Measurements from ENCODE around the gene GRIK4.

The GRIK4 gene

DNA sequence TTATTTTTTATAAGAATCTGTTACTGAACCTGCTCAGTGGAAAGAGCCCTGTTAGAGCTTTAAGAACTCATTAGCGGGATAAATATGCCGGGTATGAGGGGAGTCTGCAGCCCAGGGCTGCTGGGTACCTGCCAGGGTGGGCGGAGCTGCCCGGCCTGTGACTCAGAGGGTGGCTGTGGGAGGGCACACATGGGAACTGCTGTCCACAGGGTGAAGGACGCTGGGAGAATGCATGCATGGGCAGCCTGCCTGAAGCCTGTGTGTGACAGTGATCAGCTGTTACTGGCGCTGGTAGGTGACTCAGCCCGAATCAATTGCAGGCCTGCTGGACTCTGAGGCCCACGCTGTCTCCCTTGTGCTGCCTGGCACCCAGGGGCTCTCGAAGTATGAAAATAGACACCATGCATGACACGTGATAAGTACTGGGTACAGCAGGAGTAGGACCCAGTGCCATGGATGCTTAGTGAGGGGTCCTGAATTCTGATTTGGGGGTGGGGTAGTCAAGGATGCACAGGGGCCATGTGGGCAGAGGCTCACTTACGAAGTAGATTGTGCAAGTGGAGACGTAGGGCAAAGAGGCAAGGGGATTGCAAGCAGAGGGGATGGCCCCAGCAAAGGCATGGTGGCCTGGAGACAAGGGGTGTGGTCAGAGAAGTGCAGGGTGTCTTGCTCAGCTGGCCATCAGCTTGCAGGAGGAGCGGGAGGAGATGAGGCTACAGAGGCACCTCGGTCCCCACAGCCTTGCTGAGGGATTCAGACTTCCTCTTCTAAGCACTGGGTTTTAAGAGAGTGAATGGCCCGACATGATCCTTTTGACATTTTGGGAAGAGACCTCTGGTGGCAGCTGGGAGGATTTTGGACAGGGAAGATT, 36.5 kb downstream of the GRIK4 start:
- H3K27me3 ChIP-seq: no peaks in the 10 kb centered on the region

DNA sequence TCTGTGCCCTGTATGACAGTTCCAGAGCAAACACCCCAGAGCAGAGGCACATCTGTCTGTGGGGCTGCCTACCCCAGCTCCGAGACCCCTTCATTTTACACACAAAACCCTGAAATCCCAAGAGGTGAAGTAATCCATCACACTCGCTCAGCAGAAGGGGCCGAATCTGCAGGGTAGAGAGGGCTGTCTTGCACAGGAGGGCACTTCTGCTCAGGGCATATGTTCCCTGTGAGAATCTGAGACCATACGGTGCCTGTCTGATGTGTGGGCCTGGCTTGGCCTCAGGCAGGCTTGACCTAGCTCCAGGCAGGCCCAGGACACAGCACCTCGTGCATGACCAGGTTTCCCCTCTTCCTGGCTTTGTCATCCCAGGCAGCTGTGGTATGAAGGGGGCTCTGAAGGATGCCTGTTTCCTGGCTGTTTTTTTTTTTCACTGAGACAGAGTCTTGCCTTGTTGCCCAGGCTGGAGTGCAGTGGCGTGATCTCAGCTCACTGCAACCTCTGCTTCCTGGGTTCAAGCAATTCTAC, 37.2 kb downstream of the GRIK4 start:
- Histone ChIP-seq H3K9me3 (replicated peaks in 1 of 11) (no peaks in the 10 kb centered on the region), H4K20me1 (peaks cover 0 to 22% (median 0%) of the 10 kb centered on the region in 11 experiments; a peak in 1 of 22 replicates), H3K4me2 (no peak overlapping the region), H3K36me3 (no peaks in the 10 kb centered on the region), H3K9ac (no peak overlapping the region), H3K4me3 (no peak overlapping the region), H3K4me1 (peaks cover 36 to 56% (median 42%) of the 10 kb centered on the region in 10 experiments), H3K27ac (no peak overlapping the region), H3K27me3 (no peaks in the 10 kb centered on the region)
- TF ChIP-seq Cebpa-rat (IDR thresholded peaks at IDR 0.05): no peak

More for the DNA sequence above, 36.5 kb downstream of the GRIK4 start:
- Histone ChIP-seq H3K27ac (no peak overlapping the region), H3K9me3 (replicated peaks in 1 of 11) (no peaks in the 10 kb centered on the region), H3K36me3 (no peaks in the 10 kb centered on the region), H3K9ac (no peak overlapping the region), H3K4me1 (peaks cover 30 to 50% (median 35%) of the 10 kb centered on the region in 10 experiments), H3K4me3 (no peak overlapping the region), H3K4me2 (peak overlapping the region in 1 of 11 experiments; percentile 7; a peak in 1 of 22 replicates), H4K20me1 (peaks cover 0 to 22% (median 0%) of the 10 kb centered on the region in 11 experiments; a peak in 1 of 22 replicates)
- no peak for TF ChIP-seq Cebpa-rat (IDR thresholded peaks at IDR 0.05)

- peaks cover 0 to 22% (median 0%) of the 10 kb centered on the region in 11 experiments; a peak in 1 of 22 replicates for H4K20me1 ChIP-seq
- H3K4me1 ChIP-seq: peaks cover 36 to 58% (median 44%) of the 10 kb centered on the region in 10 experiments
- H3K36me3 ChIP-seq: no peaks in the 10 kb centered on the region
- no peak overlapping the region for H3K4me2 ChIP-seq
- H3K27me3 ChIP-seq: no peaks in the 10 kb centered on the region
- no peak overlapping the region for H3K9ac ChIP-seq
- no peak overlapping the region for H3K4me3 ChIP-seq
- no peaks in the 10 kb centered on the region for H3K9me3 ChIP-seq (replicated peaks in 1 of 11)
- no peak overlapping the region for H3K27ac ChIP-seq
- TF ChIP-seq Cebpa-rat (IDR thresholded peaks at IDR 0.05): no peak
Measured at GRCh38 chr11:120549346-120549745, 37.8 kb downstream of the GRIK4 start.

DNA sequence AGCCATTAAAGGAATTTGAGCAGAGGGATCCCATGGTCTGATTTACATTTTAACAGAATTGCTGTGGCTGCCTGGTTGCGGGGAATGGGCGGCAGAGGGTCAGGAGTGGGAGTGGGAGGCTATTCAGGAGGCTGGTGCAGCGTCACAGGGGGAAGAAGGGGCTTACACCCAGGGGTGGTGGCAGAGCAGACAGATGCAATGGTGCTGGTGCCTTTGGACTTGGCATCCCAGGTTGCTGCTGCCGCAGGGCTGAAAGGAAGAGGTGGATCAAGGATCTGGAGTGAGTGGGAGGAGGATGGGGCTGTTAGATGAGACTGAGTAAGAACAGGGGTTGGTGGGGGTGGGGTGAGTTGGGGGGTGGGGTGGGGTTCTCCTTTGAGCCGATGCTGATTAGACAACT, 38.5 kb downstream of the GRIK4 start:
- Histone ChIP-seq H3K27ac (no peak overlapping the region), H3K9me3 (replicated peaks in 1 of 11) (no peaks in the 10 kb centered on the region), H3K4me3 (no peak overlapping the region), H4K20me1 (peaks cover 0 to 22% (median 0%) of the 10 kb centered on the region in 11 experiments; a peak in 1 of 22 replicates), H3K4me2 (no peak overlapping the region), H3K36me3 (no peaks in the 10 kb centered on the region), H3K9ac (no peak overlapping the region), H3K27me3 (no peaks in the 10 kb centered on the region), H3K4me1 (peaks cover 41 to 62% (median 50%) of the 10 kb centered on the region in 10 experiments)
- no peak for TF ChIP-seq Cebpa-rat (IDR thresholded peaks at IDR 0.05)

DNA sequence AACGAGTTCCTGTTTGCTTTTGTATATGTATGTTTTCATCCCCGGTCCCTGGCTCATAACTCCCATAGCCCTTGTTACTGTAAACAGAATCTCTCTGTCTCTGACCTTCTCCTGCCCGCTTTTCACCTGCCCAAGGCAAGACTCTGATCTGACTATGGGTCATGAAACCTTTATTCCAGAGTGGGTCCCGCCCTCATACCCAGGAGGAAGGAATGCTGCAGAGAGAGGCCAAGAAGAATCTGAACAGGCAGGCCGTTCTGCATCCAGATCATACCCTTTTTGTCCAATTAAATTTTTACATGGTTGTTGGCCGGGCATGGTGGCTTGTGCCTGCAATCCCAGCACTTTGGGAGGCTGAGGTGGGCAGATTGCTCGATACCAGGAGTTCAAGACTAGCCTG, 39.6 kb downstream of the GRIK4 start:
- H3K36me3 ChIP-seq: no peaks in the 10 kb centered on the region
- H3K27me3 ChIP-seq: no peaks in the 10 kb centered on the region
- H3K27ac ChIP-seq: no peak overlapping the region
- H3K4me3 ChIP-seq: no peak overlapping the region
- peaks cover 38 to 56% (median 47%) of the 10 kb centered on the region in 10 experiments for H3K4me1 ChIP-seq
- TF ChIP-seq Cebpa-rat (IDR thresholded peaks at IDR 0.05): no peak
- H3K9me3 ChIP-seq (replicated peaks in 1 of 11): no peaks in the 10 kb centered on the region
- peaks cover 0 to 18% (median 0%) of the 10 kb centered on the region in 11 experiments; a peak in 1 of 22 replicates for H4K20me1 ChIP-seq
- H3K9ac ChIP-seq: no peak overlapping the region
- H3K4me2 ChIP-seq: peak overlapping the region in 4 of 11 experiments; percentile 6 to 38 (median 20); a peak in 5 of 22 replicates

DNA sequence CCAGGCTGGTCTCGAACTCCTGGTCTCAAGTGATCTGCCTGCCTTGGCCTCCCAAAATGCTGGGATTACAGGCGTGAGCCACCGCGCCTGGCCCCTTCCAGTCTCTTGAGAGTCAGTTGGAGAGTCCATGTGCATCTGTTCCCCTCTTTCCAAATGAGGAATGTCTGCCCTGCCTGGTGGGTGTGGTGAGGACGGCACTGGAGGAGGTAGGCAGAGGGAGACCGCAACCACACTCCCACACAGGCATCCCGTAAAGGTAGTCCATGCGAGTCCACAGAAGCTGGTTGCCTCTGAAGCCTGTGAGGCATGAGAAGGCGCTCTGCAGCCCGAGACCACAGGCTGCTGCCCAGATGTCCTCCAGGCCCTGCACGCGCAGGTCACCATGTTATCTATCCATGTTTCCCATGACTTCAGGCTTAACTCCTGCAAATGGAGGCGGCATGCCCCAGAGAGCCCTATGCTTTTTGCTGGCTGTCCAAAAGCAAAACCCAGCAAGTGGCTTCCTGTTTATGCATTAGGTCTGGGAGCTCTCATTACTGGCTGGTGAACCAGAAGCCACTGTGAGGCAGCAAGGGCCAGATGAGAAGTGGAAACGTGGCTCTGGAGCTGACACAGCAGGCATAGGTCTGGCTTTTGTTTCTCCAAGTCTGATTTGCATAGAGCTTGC, 43.4 kb downstream of the GRIK4 start:
- TF ChIP-seq Cebpa-rat (IDR thresholded peaks at IDR 0.05): no peak
- peaks cover 29 to 55% (median 34%) of the 10 kb centered on the region in 10 experiments for H3K4me1 ChIP-seq
- H4K20me1 ChIP-seq: no peaks in the 10 kb centered on the region; a peak in 1 of 22 replicates
- H3K9me3 ChIP-seq (replicated peaks in 1 of 11): no peaks in the 10 kb centered on the region
- H3K36me3 ChIP-seq: no peaks in the 10 kb centered on the region
- no peaks in the 10 kb centered on the region for H3K27me3 ChIP-seq
- no peak overlapping the region for H3K4me3 ChIP-seq
- no peak overlapping the region for H3K27ac ChIP-seq
- H3K4me2 ChIP-seq: peak overlapping the region; percentile 5 to 70 (median 38); a peak in 17 of 22 replicates
- H3K9ac ChIP-seq: no peak overlapping the region

DNA sequence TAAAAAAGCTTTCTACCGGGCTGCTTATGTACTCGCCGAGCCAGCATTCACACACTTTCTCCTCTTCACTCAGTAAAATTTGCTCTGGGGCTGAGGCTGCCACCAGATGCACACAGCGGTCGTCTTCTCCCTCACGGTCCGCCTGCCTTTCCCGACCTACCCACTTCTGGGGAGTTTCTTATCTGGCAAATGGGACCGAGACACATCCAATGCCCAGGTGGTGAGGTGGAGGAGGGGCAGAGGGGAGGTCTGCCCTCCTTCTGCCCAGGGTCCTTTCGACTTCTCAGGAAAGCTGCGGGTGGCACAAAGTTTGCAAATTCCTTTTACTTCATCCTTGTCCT, 43.9 kb downstream of the GRIK4 start:
- peaks cover 29 to 55% (median 34%) of the 10 kb centered on the region in 10 experiments for H3K4me1 ChIP-seq
- no peaks in the 10 kb centered on the region for H3K9me3 ChIP-seq (replicated peaks in 1 of 11)
- peak overlapping the region; percentile 5 to 70 (median 38); a peak in 15 of 22 replicates for H3K4me2 ChIP-seq
- no peaks in the 10 kb centered on the region for H3K36me3 ChIP-seq
- no peak overlapping the region for H3K27ac ChIP-seq
- no peak overlapping the region for H3K9ac ChIP-seq
- no peaks in the 10 kb centered on the region; a peak in 1 of 22 replicates for H4K20me1 ChIP-seq
- TF ChIP-seq Cebpa-rat (IDR thresholded peaks at IDR 0.05): no peak
- H3K4me3 ChIP-seq: no peak overlapping the region
- H3K27me3 ChIP-seq: no peaks in the 10 kb centered on the region

DNA sequence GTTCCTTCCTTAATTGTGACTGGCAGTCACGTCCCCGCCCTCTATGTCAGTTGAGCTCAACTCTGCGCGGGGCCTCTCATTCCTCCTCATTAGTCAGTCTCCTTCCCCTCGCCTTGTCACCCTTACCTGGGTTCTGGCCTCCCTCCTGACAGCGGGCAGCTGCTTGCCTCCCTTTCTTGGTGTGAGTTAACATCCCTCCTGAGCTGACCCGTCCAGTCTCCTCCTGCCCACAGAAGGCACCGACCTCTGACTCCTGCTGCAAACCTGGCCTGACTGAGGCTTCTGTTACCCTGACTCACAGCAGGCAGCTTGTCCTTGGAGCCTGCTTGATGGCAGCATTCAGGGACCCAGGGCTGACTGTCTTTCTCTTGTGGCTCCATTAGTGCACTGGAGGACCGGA, 45.2 kb downstream of the GRIK4 start:
- H3K9me3 ChIP-seq (replicated peaks in 1 of 11): no peaks in the 10 kb centered on the region
- H3K4me2 ChIP-seq: no peak overlapping the region
- no peaks in the 10 kb centered on the region for H3K36me3 ChIP-seq
- H4K20me1 ChIP-seq: no peaks in the 10 kb centered on the region; a peak in 1 of 22 replicates
- no peak overlapping the region for H3K4me3 ChIP-seq
- peaks cover 0 to 1% (median 0%) of the 10 kb centered on the region in 11 experiments; a peak in 1 of 22 replicates for H3K27me3 ChIP-seq
- H3K4me1 ChIP-seq: peaks cover 29 to 46% (median 33%) of the 10 kb centered on the region in 10 experiments
- no peak for TF ChIP-seq Cebpa-rat (IDR thresholded peaks at IDR 0.05)
- H3K9ac ChIP-seq: no peak overlapping the region
- no peak overlapping the region for H3K27ac ChIP-seq
